GM18511 (cell line): ENCODE results near the gene ERF.

Experiments used
- ATAC-seq: cut with Tn5 transposase; IDR thresholded peaks from one replicate; pipeline ENCODE4 v1.9.1; 2021; ENCODE audit warnings: mild to moderate bottlenecking, moderate library complexity; ENCODE audit not compliant: unreplicated experiment

ERF gene

DNA sequence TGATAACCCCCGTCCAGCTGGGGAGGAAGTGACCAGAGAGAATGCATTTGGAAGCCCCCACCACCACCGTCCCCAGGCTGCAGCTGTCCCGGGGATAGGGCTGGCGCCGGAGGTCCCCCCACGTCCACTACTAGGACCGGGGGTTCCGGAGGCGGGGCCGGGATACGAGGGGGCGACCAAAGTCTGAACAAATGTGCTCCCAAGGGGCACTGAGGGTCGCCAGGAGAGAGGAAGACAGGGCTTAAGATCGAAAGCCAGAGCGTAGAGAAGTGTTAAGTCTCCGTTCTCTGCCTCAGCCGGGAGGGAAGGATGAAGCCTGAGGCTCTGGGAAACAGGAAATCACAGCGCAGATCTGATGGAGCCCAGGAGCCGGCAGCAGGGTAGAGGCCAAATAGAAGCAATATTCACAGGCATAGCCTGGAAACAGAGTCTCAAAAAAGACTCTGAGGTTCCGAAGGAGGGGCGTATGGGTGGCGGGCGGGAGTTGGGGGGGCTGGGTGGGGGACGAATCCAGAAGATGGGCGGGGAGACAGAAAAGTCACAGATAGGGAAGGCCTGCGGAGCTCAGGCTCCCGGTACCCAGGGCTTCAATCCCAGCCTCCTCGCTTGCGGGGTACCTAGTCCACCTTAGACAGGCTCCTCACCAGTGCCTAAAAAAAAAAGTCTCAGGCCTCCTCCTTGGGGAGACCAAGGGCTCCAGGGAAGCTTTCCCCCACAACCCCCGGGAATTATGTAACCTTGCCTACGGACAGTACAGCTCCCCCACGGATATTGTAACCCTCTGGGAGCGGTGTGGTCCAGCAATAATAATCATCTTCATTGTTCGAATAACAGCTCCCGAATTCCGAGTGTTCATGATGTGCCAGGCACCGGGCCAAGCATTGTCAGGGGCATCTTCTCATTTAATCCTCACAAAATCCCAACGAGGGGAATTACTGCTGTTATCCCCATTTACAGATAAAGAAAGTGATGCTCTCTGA lies 1.1 kb upstream of the ERF start:
- ATAC-seq, result no peak

- peak; percentile 33 for ATAC-seq
Observed at GRCh38 chr19:42254089-42254849, 659 bp downstream of the ERF start.

DNA sequence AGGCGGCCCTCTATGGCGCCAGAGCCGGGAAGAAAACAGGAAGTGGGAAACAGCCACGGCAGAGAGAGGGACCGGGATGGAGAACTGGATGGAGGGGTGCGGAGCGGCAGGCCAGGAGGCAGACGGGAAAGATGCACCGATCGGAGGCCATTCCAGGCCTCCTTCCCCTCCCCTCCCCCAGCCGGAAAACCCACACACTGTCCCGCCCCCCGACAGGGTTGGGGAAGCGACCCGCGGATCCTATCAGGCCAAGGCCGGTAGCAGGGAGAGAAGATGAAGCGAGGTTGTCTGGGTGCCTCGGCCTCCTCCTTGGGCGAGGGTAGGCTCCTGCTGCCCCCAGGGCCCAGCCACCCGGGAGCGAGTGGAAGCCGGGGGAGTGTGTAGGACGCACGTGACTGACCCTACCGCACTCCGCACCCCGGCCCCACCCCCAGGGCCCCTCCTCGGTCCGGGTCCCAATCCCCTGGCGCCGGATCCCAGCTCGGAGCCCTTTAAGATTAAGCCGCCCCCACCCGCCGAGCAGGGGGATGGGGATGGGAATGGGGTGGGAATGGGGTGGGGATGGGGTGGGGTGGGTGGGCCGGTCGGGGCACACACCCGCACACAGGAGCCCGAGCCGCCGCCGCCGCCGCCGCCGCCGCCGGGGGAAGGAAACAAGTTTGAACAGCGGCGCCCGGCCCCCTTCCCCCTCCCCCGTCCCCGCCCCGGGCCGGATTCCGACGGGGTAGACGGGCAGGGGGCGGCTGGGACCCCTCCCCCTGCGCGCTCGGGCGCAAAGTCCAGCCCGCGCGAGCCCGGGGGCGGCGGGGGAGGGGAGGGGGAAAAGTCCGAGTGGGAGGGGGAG lies 1.5 kb downstream of the ERF start:
- peak; percentile 27 for ATAC-seq

- ATAC-seq, result no peak
Observed at GRCh38 chr19:42252365-42253244, 2.3 kb downstream of the ERF start.

DNA sequence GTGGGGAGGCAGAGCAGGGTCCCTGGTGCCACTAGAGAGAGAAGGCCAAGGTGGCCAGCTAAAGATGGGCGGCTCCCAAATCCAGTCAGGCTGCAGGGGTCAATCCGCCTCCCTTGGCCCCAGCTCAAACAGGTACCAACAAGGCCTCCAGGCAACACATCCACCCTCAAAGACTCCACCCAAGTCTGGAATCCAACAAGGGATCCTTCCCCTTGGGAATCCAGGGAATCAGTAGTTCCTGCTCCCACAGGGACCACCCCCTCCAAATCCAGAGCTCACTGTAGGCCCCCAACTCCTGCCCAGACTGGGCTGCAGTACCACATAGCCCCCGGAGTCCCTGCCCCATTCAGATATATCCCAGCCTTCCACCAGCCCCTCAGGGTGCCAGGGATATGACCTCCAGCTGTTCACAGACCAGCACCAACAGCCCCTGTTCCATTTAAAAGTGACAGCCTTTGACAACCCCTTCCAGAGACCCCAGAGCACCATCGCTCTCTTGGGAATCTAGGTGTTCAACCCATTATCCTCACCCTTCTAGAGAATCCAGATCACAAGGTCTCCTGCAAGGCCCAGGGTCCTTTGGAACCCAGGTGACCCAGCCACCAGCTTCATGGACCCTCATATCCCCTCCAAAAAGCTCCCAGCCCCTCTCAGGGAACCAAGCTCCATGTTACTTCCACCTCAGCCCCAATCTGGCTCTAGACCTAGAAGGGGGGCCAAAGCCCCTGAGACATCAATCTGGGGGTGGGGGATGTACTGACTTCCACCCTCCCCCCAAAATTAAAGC lies 3.2 kb downstream of the ERF start:
- no peak for ATAC-seq

DNA sequence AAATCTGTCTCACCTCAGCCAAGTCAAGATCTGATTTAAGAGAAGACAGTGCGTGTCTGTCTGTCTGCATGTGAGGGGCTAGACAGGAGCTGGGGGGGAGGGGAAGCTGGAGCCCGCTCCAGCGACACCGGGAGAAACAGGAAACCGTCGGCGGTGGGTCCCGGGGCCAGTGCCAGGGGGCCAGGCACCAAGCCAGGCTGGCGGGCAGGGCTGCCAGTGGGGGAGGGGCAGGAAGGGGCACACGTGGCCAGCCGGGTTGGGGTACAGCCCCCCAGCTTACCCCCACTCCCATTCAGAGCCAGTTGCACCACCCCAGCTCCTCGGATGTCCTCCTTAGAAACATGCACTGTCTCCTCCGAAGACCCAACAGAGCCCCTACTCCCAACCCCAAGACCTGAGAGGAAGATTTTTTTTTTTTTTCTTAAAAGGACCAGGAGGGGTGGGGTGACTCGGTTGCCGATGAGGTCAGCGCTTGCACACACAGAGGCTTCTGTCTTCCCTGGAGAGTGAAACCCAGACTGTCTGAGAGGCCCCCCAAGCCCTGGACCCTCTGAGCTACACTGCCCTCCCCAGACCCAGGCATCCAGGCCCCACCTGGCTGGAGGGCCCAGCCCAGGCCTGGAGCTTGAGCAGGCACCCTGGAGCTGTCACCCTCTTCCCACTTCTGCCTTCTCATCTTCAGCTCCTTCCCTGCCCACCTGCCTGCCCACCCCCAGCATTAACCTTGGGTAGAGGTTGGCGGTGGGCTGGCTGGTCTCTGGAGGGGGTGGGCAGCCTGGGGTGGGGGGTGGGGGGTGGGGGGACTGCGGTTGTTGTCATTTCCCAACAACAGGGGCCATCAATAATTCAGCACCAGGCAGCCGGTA lies 4.0 kb downstream of the ERF start:
- no peak for ATAC-seq

DNA sequence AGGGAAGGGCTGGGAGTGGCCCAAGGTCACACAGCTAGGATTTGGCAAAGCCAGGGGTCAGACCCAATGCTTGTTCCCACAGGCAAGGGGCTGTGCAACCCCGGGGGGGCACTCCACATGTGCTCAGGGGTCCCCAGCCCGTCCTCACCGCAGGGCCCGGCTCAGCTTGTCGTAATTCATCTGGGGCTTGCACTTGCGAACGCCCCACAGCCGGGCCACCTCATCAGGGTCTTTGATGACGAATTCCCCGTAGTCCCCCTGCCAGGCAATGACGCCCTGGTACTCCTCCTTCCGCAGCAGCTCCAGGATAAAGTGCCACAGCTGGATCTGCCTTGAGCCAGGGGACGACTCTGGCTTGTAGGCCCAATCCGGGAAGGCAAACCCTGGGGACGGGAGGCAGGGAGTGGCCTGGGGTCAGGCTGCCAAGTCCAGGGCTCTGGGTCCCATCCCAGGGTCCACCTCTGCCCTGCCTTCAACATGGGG lies 4.7 kb downstream of the ERF start:
- ATAC-seq, result no peak

- ATAC-seq, result no peak
Observed at GRCh38 chr19:42249769-42250168, 5.2 kb downstream of the ERF start.

DNA sequence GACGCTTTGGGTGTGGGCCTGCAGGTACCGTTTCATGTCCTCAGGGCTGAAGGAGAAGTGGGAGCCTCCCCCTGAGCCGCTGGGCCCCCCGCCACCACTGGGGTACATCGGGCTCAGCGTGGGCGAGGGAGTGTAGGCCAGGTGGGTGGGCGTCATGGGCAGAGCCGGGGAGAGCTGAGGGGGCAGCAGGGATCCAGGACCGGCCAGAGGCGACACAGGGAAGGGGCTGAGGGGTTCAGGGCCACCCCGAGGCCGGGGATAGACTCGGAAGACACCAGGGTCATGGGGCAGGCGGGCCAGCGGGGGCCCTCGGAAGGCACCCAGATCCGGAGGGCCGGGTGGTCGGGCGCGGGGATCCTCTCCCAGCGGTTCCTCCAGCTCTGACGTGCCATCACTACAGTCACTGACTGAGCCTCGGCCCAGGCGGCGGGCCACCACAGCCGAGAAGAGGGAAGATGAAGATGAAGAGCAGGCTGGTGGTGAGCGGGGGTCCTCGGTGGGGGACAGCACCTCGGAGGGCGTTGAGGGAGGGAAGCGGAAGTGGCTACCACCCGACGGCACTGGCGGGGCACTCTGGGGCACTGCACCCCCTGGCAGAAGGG lies 5.7 kb downstream of the ERF start:
- ATAC-seq, result no peak

GRCh38 chr19:42248270-42249148 lies 6.4 kb downstream of the ERF start:
- ATAC-seq, result no peak

- no peak for ATAC-seq
Observed at GRCh38 chr19:42247640-42248199, 7.2 kb downstream of the ERF start.

GRCh38 chr19:42246922-42247639 lies 7.8 kb downstream of the ERF start:
- ATAC-seq, result no peak

GRCh38 chr19:42246143-42246921 lies 8.6 kb downstream of the ERF start:
- ATAC-seq, result no peak

- no peak for ATAC-seq
Observed at GRCh38 chr19:42245231-42245630, 9.7 kb downstream of the ERF start.
